Measurements from ENCODE around the gene KIF19.

Gene KIF19

DNA sequence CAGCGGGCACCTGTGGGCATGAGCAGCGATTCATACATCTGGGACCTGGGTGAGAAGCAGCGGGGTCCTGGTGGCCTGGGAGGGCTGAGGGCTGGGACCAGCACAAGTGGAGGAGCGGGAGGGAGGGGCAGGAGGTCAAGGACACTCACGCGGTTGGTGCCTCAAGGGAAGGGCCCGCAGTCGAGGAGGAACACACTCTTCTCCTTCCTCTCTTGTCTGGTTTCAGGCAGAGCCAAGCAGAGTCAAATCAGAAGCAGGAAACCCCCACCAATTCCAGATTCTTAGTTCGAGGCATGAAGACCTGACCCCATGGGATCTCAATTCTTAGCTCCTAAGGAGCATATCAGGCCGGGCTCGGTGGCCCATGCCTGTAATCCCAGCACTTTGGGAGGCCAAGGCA is 36.3 kb upstream of the KIF19 start:
- no peak for ATAC-seq
- TF ChIP-seq ZFP30 (CRISPR knock-in tag; IDR thresholded peaks at IDR 0.05) (no peak), ZFP3 (CRISPR knock-in tag; IDR thresholded peaks at IDR 0.05) (no peak), GLIS3 (CRISPR knock-in tag; IDR thresholded peaks at IDR 0.05) (no peak), PPARA (CRISPR knock-in tag; IDR thresholded peaks at IDR 0.05; ENCODE audit: borderline replicate concordance) (no peak), RARB (CRISPR knock-in tag; IDR thresholded peaks at IDR 0.05) (no peak), OSR1 (CRISPR knock-in tag; IDR thresholded peaks at IDR 0.05) (no peak), POU6F1 (CRISPR knock-in tag; IDR thresholded peaks at IDR 0.05; ENCODE audit: borderline replicate concordance, low read depth) (no peak), ESRRG (CRISPR knock-in tag; IDR thresholded peaks at IDR 0.05) (no peak), ZNF565 (CRISPR knock-in tag; conservative IDR thresholded peaks at IDR 0.05; ENCODE audit: low read depth) (no peak), ZNF70 (CRISPR knock-in tag; IDR thresholded peaks at IDR 0.05) (no peak), TOX (CRISPR knock-in tag; IDR thresholded peaks at IDR 0.05; ENCODE audit: borderline replicate concordance) (no peak), BACH2 (CRISPR knock-in tag; IDR thresholded peaks at IDR 0.05; ENCODE audit: borderline replicate concordance) (no peak)
- TF ChIP-seq, protein P1, sequence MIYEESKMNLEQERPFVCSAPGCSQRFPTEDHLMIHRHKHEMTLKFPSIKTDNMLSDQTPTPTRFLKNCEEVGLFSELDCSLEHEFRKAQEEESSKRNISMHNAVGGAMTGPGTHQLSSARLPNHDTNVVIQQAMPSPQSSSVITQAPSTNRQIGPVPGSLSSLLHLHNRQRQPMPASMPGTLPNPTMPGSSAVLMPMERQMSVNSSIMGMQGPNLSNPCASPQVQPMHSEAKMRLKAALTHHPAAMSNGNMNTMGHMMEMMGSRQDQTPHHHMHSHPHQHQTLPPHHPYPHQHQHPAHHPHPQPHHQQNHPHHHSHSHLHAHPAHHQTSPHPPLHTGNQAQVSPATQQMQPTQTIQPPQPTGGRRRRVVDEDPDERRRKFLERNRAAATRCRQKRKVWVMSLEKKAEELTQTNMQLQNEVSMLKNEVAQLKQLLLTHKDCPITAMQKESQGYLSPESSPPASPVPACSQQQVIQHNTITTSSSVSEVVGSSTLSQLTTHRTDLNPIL (CRISPR knock-in tag; IDR thresholded peaks at IDR 0.05; ENCODE audit: low read depth): no peak
- TF ChIP-seq, protein P2, sequence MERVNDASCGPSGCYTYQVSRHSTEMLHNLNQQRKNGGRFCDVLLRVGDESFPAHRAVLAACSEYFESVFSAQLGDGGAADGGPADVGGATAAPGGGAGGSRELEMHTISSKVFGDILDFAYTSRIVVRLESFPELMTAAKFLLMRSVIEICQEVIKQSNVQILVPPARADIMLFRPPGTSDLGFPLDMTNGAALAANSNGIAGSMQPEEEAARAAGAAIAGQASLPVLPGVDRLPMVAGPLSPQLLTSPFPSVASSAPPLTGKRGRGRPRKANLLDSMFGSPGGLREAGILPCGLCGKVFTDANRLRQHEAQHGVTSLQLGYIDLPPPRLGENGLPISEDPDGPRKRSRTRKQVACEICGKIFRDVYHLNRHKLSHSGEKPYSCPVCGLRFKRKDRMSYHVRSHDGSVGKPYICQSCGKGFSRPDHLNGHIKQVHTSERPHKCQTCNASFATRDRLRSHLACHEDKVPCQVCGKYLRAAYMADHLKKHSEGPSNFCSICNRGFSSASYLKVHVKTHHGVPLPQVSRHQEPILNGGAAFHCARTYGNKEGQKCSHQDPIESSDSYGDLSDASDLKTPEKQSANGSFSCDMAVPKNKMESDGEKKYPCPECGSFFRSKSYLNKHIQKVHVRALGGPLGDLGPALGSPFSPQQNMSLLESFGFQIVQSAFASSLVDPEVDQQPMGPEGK (CRISPR knock-in tag; IDR thresholded peaks at IDR 0.05; ENCODE audit: borderline replicate concordance): no peak

DNA sequence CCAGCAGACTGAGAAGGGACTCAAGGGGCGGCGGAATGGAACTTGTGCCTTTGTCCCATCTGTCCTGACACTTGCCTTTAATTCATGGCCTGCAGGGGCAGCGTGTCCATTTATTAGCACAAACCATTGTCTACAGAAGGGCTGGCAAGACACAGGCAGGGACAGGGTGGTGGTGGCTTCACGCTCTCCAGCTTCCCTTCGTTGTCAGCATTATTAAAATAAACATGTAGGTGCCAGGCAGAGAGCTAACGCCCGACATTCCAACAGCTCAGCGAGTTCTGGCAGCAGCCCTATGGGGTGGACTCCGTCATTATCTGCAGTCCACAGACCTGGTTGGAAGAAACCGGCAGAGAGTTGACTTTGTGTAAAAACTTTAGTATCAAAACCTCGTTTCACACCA is 35.7 kb upstream of the KIF19 start:
- TF ChIP-seq ZNF70 (CRISPR knock-in tag; IDR thresholded peaks at IDR 0.05) (no peak), ISL1 (CRISPR knock-in tag; IDR thresholded peaks at IDR 0.05) (no peak), ZFP30 (CRISPR knock-in tag; IDR thresholded peaks at IDR 0.05) (no peak), CSDC2 (CRISPR knock-in tag; IDR thresholded peaks at IDR 0.05) (no peak), POU6F1 (CRISPR knock-in tag; IDR thresholded peaks at IDR 0.05; ENCODE audit: borderline replicate concordance, low read depth) (no peak), ZNF565 (CRISPR knock-in tag; conservative IDR thresholded peaks at IDR 0.05; ENCODE audit: low read depth) (no peak), BACH2 (CRISPR knock-in tag; IDR thresholded peaks at IDR 0.05; ENCODE audit: borderline replicate concordance) (no peak), OSR1 (CRISPR knock-in tag; IDR thresholded peaks at IDR 0.05) (no peak), ZNF8 (CRISPR knock-in tag; IDR thresholded peaks at IDR 0.05) (no peak), TOX (CRISPR knock-in tag; IDR thresholded peaks at IDR 0.05; ENCODE audit: borderline replicate concordance) (no peak), ARNTL (CRISPR knock-in tag; IDR thresholded peaks at IDR 0.05; ENCODE audit: borderline replicate concordance, low read depth) (no peak)
- TF ChIP-seq, protein P3, sequence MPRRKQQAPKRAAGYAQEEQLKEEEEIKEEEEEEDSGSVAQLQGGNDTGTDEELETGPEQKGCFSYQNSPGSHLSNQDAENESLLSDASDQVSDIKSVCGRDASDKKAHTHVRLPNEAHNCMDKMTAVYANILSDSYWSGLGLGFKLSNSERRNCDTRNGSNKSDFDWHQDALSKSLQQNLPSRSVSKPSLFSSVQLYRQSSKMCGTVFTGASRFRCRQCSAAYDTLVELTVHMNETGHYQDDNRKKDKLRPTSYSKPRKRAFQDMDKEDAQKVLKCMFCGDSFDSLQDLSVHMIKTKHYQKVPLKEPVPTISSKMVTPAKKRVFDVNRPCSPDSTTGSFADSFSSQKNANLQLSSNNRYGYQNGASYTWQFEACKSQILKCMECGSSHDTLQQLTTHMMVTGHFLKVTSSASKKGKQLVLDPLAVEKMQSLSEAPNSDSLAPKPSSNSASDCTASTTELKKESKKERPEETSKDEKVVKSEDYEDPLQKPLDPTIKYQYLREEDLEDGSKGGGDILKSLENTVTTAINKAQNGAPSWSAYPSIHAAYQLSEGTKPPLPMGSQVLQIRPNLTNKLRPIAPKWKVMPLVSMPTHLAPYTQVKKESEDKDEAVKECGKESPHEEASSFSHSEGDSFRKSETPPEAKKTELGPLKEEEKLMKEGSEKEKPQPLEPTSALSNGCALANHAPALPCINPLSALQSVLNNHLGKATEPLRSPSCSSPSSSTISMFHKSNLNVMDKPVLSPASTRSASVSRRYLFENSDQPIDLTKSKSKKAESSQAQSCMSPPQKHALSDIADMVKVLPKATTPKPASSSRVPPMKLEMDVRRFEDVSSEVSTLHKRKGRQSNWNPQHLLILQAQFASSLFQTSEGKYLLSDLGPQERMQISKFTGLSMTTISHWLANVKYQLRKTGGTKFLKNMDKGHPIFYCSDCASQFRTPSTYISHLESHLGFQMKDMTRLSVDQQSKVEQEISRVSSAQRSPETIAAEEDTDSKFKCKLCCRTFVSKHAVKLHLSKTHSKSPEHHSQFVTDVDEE (CRISPR knock-in tag; IDR thresholded peaks at IDR 0.05): no peak

DNA sequence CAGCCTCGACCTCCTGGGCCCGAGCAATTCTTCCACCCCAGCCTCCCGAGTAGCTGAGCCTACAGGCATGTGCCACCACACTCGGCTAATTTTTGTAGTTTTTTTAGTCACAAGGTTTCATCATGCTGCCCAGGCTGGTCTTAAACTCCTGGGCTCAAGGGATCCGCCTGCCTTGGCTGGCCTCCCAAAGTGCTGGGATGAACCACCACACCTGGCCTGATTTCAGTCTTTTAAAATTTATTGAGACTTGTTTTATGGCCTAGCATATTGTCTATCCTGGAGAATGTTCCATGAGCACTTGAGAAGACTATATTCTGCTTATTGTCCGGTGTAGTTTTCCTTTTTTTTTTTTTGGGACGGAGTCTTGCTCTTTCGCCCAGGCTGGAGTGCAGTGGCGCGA is 33.5 kb upstream of the KIF19 start:
- ATAC-seq: no peak
- no peak for TF ChIP-seq BACH2 (CRISPR knock-in tag; IDR thresholded peaks at IDR 0.05; ENCODE audit: borderline replicate concordance)
- TF ChIP-seq, protein P1 (CRISPR knock-in tag; IDR thresholded peaks at IDR 0.05; ENCODE audit: low read depth): no peak
- TF ChIP-seq ZFP30 (CRISPR knock-in tag; IDR thresholded peaks at IDR 0.05): no peak
- no peak for TF ChIP-seq ARNTL (CRISPR knock-in tag; IDR thresholded peaks at IDR 0.05; ENCODE audit: borderline replicate concordance, low read depth)
- TF ChIP-seq TOX (CRISPR knock-in tag; IDR thresholded peaks at IDR 0.05; ENCODE audit: borderline replicate concordance): no peak
- TF ChIP-seq GLIS3 (CRISPR knock-in tag; IDR thresholded peaks at IDR 0.05): no peak
- TF ChIP-seq ISL1 (CRISPR knock-in tag; IDR thresholded peaks at IDR 0.05): no peak
- no peak for TF ChIP-seq POU6F1 (CRISPR knock-in tag; IDR thresholded peaks at IDR 0.05; ENCODE audit: borderline replicate concordance, low read depth)
- TF ChIP-seq TCF4 (CRISPR knock-in tag; IDR thresholded peaks at IDR 0.05; ENCODE audit: borderline replicate concordance): no peak
- TF ChIP-seq, protein P2 (CRISPR knock-in tag; IDR thresholded peaks at IDR 0.05; ENCODE audit: borderline replicate concordance): no peak

More for the DNA sequence above, 35.7 kb upstream of the KIF19 start:
- no peak for ATAC-seq
